ENCODE data around the gene ADGRF3.
"Not testable (repeated sequence)": the region's sequence is repeated elsewhere in the genome, so short reads cannot be mapped to it uniquely, and the experiment has no call there.

The ADGRF3 gene

GRCh38 chr2:26312471-26312870, 34.1 kb downstream of the ADGRF3 start:
- H3K4me3 Mint-ChIP-seq, result no peak overlapping the region
- no peaks in the 10 kb centered on the region for H3K27me3 Mint-ChIP-seq
- no peaks in the 10 kb centered on the region for H3K9me3 Mint-ChIP-seq
- no peaks in the 10 kb centered on the region for H3K4me1 Mint-ChIP-seq
- DNase-seq (no peak), ATAC-seq (no peak)
- H3K27ac Mint-ChIP-seq, result no peak overlapping the region

GRCh38 chr2:26309921-26310320, 36.7 kb downstream of the ADGRF3 start:
- H3K27ac Mint-ChIP-seq, result peak overlapping the region; percentile 31 to 87
- ATAC-seq (no peak), DNase-seq (no peak)
- H3K9me3 Mint-ChIP-seq, result no peaks in the 10 kb centered on the region
- H3K4me3 Mint-ChIP-seq, result no peak overlapping the region
- no peaks in the 10 kb centered on the region for H3K27me3 Mint-ChIP-seq
- H3K4me1 Mint-ChIP-seq, result no peaks in the 10 kb centered on the region

GRCh38 chr2:26305540-26305939, 41.0 kb downstream of the ADGRF3 start:
- H3K9me3 Mint-ChIP-seq, result no peaks in the 10 kb centered on the region
- H3K27ac Mint-ChIP-seq, result no peak overlapping the region
- no peaks in the 10 kb centered on the region for H3K4me1 Mint-ChIP-seq
- DNase-seq, result no peak
- ATAC-seq, result no peak
- no peak overlapping the region for H3K4me3 Mint-ChIP-seq
- no peaks in the 10 kb centered on the region for H3K27me3 Mint-ChIP-seq

- not testable (repeated sequence) for DNase-seq, H3K27me3 Mint-ChIP-seq, H3K27ac Mint-ChIP-seq, H3K9me3 Mint-ChIP-seq, ATAC-seq, H3K4me1 Mint-ChIP-seq, H3K4me3 Mint-ChIP-seq
Observed at GRCh38 chr2:26305094-26305493, 41.5 kb downstream of the ADGRF3 start.

GRCh38 chr2:26302846-26303245, 43.7 kb downstream of the ADGRF3 start:
- no peak overlapping the region for H3K4me3 Mint-ChIP-seq
- H3K27ac Mint-ChIP-seq, result no peak overlapping the region
- ATAC-seq (no peak), DNase-seq (no peak)
- H3K9me3 Mint-ChIP-seq, result no peaks in the 10 kb centered on the region
- no peaks in the 10 kb centered on the region for H3K4me1 Mint-ChIP-seq
- H3K27me3 Mint-ChIP-seq, result no peaks in the 10 kb centered on the region

- Mint-ChIP-seq H3K27me3 (no peaks in the 10 kb centered on the region), H3K4me3 (no peak overlapping the region), H3K27ac (no peak overlapping the region), H3K4me1 (no peaks in the 10 kb centered on the region), H3K9me3 (no peaks in the 10 kb centered on the region)
- ATAC-seq (no peak), DNase-seq (peak in 1 of 2 donors; percentile 18)
Observed at GRCh38 chr2:26300234-26300925, 46.2 kb downstream of the ADGRF3 start.

- Mint-ChIP-seq H3K4me1 (no peaks in the 10 kb centered on the region), H3K27me3 (no peaks in the 10 kb centered on the region), H3K4me3 (no peak overlapping the region), H3K9me3 (no peaks in the 10 kb centered on the region), H3K27ac (no peak overlapping the region)
- peak; percentile 25 to 30 for DNase-seq
- ATAC-seq, result peak; percentile 59
Observed at GRCh38 chr2:26299471-26300101, 47.0 kb downstream of the ADGRF3 start.

GRCh38 chr2:26298638-26299393, 47.8 kb downstream of the ADGRF3 start:
- Mint-ChIP-seq H3K27ac (no peak overlapping the region), H3K27me3 (no peaks in the 10 kb centered on the region), H3K4me3 (no peak overlapping the region), H3K4me1 (no peaks in the 10 kb centered on the region), H3K9me3 (no peaks in the 10 kb centered on the region)
- DNase-seq, result peak; percentile 35 to 42
- ATAC-seq, result peak; percentile 80

- Mint-ChIP-seq H3K9me3 (no peaks in the 10 kb centered on the region), H3K27ac (no peak overlapping the region), H3K4me3 (no peak overlapping the region), H3K27me3 (no peaks in the 10 kb centered on the region), H3K4me1 (no peaks in the 10 kb centered on the region)
- DNase-seq (no peak), ATAC-seq (no peak)
Observed at GRCh38 chr2:26298286-26298637, 48.3 kb downstream of the ADGRF3 start.

GRCh38 chr2:26297061-26297460, 49.5 kb downstream of the ADGRF3 start:
- H3K4me1 Mint-ChIP-seq, result peaks cover 7% of the 10 kb centered on the region
- H3K4me3 Mint-ChIP-seq, result no peak overlapping the region
- no peak overlapping the region for H3K27ac Mint-ChIP-seq
- no peaks in the 10 kb centered on the region for H3K27me3 Mint-ChIP-seq
- no peaks in the 10 kb centered on the region for H3K9me3 Mint-ChIP-seq
- no peak for ATAC-seq
- DNase-seq, result no peak

- H3K4me1 Mint-ChIP-seq, result peaks cover 7% of the 10 kb centered on the region
- DNase-seq, result no peak
Observed at GRCh38 chr2:26295511-26295910, 51.1 kb downstream of the ADGRF3 start.

GRCh38 chr2:26292646-26293045, 53.9 kb downstream of the ADGRF3 start:
- DNase-seq (no peak), ATAC-seq (no peak)
- H3K27ac Mint-ChIP-seq, result no peak overlapping the region

More at GRCh38 chr2:26295511-26295910, 51.1 kb downstream of the ADGRF3 start:
- Mint-ChIP-seq H3K4me3 (no peak overlapping the region), H3K9me3 (no peaks in the 10 kb centered on the region), H3K27me3 (no peaks in the 10 kb centered on the region), H3K27ac (no peak overlapping the region)
- ATAC-seq, result no peak

GRCh38 chr2:26290001-26290400, 56.6 kb downstream of the ADGRF3 start:
- ATAC-seq (no peak), DNase-seq (no peak)
- Mint-ChIP-seq H3K27ac (peak overlapping the region in 1 of 2 donors; percentile 42), H3K4me3 (no peak overlapping the region), H3K27me3 (no peaks in the 10 kb centered on the region), H3K4me1 (peaks cover 7% of the 10 kb centered on the region), H3K9me3 (no peaks in the 10 kb centered on the region)

More at GRCh38 chr2:26292646-26293045, 53.9 kb downstream of the ADGRF3 start:
- no peaks in the 10 kb centered on the region for H3K27me3 Mint-ChIP-seq
- no peak overlapping the region for H3K4me3 Mint-ChIP-seq
- peaks cover 7% of the 10 kb centered on the region for H3K4me1 Mint-ChIP-seq
- H3K9me3 Mint-ChIP-seq, result no peaks in the 10 kb centered on the region

GRCh38 chr2:26285931-26286330, 60.7 kb downstream of the ADGRF3 start:
- no peak overlapping the region for H3K27ac Mint-ChIP-seq
- no peak overlapping the region for H3K4me3 Mint-ChIP-seq
- no peaks in the 10 kb centered on the region for H3K4me1 Mint-ChIP-seq
- no peaks in the 10 kb centered on the region for H3K9me3 Mint-ChIP-seq
- DNase-seq, result no peak
- H3K27me3 Mint-ChIP-seq, result no peaks in the 10 kb centered on the region
- no peak for ATAC-seq

GRCh38 chr2:26284132-26284531, 62.5 kb downstream of the ADGRF3 start:
- ATAC-seq, result no peak
- no peak overlapping the region for H3K27ac Mint-ChIP-seq
- DNase-seq, result no peak
- H3K9me3 Mint-ChIP-seq, result no peaks in the 10 kb centered on the region
- H3K4me1 Mint-ChIP-seq, result no peaks in the 10 kb centered on the region
- H3K27me3 Mint-ChIP-seq, result no peaks in the 10 kb centered on the region
- H3K4me3 Mint-ChIP-seq, result no peak overlapping the region

- ATAC-seq (no peak), DNase-seq (no peak)
- Mint-ChIP-seq H3K4me1 (no peaks in the 10 kb centered on the region), H3K4me3 (no peak overlapping the region), H3K27me3 (no peaks in the 10 kb centered on the region), H3K9me3 (no peaks in the 10 kb centered on the region), H3K27ac (peak overlapping the region in 1 of 2 donors; percentile 78)
Observed at GRCh38 chr2:26283606-26284005, 63.0 kb downstream of the ADGRF3 start.
